ENCODE measurements around the gene LAMTOR3.

GRCh38 chr4:99843413-99843812, 50.8 kb downstream of the LAMTOR3 start:
- TF ChIP-seq SMAD3 (CRISPR knock-in tag; IDR thresholded peaks at IDR 0.05; ENCODE audit: borderline replicate concordance) (no peak), CTCF (IDR thresholded peaks at IDR 0.05) (no peak), SP1 (CRISPR knock-in tag; conservative IDR thresholded peaks at IDR 0.05) (no peak), ETV6 (CRISPR knock-in tag; IDR thresholded peaks at IDR 0.05) (no peak), FOXP1 (CRISPR knock-in tag; IDR thresholded peaks at IDR 0.05; ENCODE audit: borderline replicate concordance) (no peak), MAX (CRISPR knock-in tag; IDR thresholded peaks at IDR 0.05) (no peak), GABPB1 (CRISPR knock-in tag; IDR thresholded peaks at IDR 0.05) (no peak), FOXK1 (CRISPR knock-in tag; IDR thresholded peaks at IDR 0.05) (no peak), ATF6 (CRISPR knock-in tag; IDR thresholded peaks at IDR 0.05) (no peak), OVOL2 (CRISPR knock-in tag; IDR thresholded peaks at IDR 0.05; ENCODE audit: borderline replicate concordance) (no peak), MYBL2 (CRISPR knock-in tag; IDR thresholded peaks at IDR 0.05) (no peak), E2F5 (CRISPR knock-in tag; IDR thresholded peaks at IDR 0.05) (no peak), MXD4 (CRISPR knock-in tag; IDR thresholded peaks at IDR 0.05; ENCODE audit: borderline replicate concordance) (no peak)
